B cell (primary cell): Measurements from ENCODE around the gene PIM2. TPM values are rescaled to one million over a fixed set of nuclear protein-coding genes. Genes with fewer than 3 reads are reported as not detected.

Source experiments
- ATAC-seq: fragments of 200-7000 bp; cut with Tn5 transposase; one replicate; pipeline ENCODE4 v1.10.0; 2021; ENCODE audit warnings: low read depth, mild to moderate bottlenecking, moderate number of reproducible peaks, moderate library complexity
- CTCF ChIA-PET: fragments of 350-600 bp; sonication (Branson Sonifier 250); formaldehyde crosslinking; loops from one replicate; lab custom pipeline; 2021; ENCODE audit warnings: antibody characterized with exemption, inconsistent platforms; lab: Charles Lee
- POLR2A ChIA-PET: fragments of 350-600 bp; sonication (Branson Sonifier 250); formaldehyde crosslinking; loops from one replicate; lab custom pipeline; 2021; ENCODE audit warnings: antibody characterized with exemption; lab: Charles Lee
- DNase-seq: peaks from one replicate; pipeline ENCODE4 v3.0.0; 2013
- H2AFZ ChIP-seq: 2 replicates; pipeline ENCODE4 v1.6.1; 2012; ENCODE audit warnings: mild to moderate bottlenecking, low read depth, low read length; ENCODE audit not compliant: insufficient read depth, poor library complexity, severe bottlenecking
- H3K27ac ChIP-seq, 2 donors: 1 replicate in 1 of 2; 2 replicates in 1 of 2; pipeline ENCODE4 v1.5.1; 2012 to 2013; ENCODE audit warnings: low read length in 2 of 2, mild to moderate bottlenecking in 2 of 2, moderate library complexity in 1 of 2
- H3K27me3 ChIP-seq, 4 experiments: fragments of 200-600 bp in 1 of 4; sonication (generic) in 1 of 4; replicated peaks in 1 of 4; 1 replicate in 2 of 4; 2 replicates in 2 of 4; pipeline versions ENCODE4 v1.6.1 to v1.7.0; 2013 to 2016; ENCODE audit warnings: low read length in 3 of 4, mild to moderate bottlenecking in 2 of 4, mixed read lengths in 1 of 4, moderate library complexity in 1 of 4; ENCODE audit not compliant: insufficient read depth in 4 of 4, control insufficient read depth in 3 of 4; ENCODE audit errors: control extremely low read depth in 1 of 4
- H3K36me3 ChIP-seq, 2 experiments: replicated peaks in 1 of 2; 1 replicate in 1 of 2; 2 replicates in 1 of 2; pipeline versions ENCODE4 v1.6.1 to v1.7.1; 2013; ENCODE audit warnings: low read length in 1 of 2; ENCODE audit not compliant: insufficient read depth in 2 of 2, control insufficient read depth in 1 of 2; ENCODE audit errors: control extremely low read depth in 1 of 2, extremely low read depth in 1 of 2
- H3K4me1 ChIP-seq, 2 donors: fragments of 200-600 bp in 1 of 2; sonication (generic) in 1 of 2; 1 replicate in 1 of 2; 2 replicates in 1 of 2; pipeline versions ENCODE4 v1.5.1 to v1.6.1; 2013 to 2017; ENCODE audit warnings: low read length in 2 of 2; ENCODE audit not compliant: control insufficient read depth in 2 of 2, insufficient read depth in 2 of 2
- H3K4me2 ChIP-seq: replicated peaks from 2 replicates; pipeline ENCODE3; 2012; ENCODE audit warnings: mild to moderate bottlenecking, low read depth, low read length; ENCODE audit not compliant: poor library complexity, severe bottlenecking
- H3K4me3 ChIP-seq, 5 experiments: fragments of 200-600 bp in 1 of 5; sonication (generic) in 1 of 5; 1 replicate in 3 of 5; 2 replicates in 2 of 5; pipeline versions ENCODE4 v1.5.1 to v1.7.0; 2011 to 2016; ENCODE audit warnings: low read length in 4 of 5, mild to moderate bottlenecking in 4 of 5, low read depth in 2 of 5, control low read depth in 1 of 5, moderate library complexity in 1 of 5; ENCODE audit not compliant: insufficient read depth in 1 of 5; ENCODE audit errors: control extremely low read depth in 1 of 5, extremely low read depth in 1 of 5
- H3K79me2 ChIP-seq: fragments of 200-600 bp; sonication (generic); one replicate; pipeline ENCODE4 v1.6.0; 2016; ENCODE audit warnings: low read length; ENCODE audit not compliant: control insufficient read depth, insufficient read depth
- H3K9ac ChIP-seq: fragments of 200-600 bp; sonication (generic); 2 replicates; pipeline ENCODE4 v1.6.1; 2017; ENCODE audit warnings: mild to moderate bottlenecking, low read length, moderate library complexity
- H3K9me3 ChIP-seq, 3 donors: one replicate each; pipeline versions ENCODE4 v1.6.1 to v1.7.1; 2013; ENCODE audit warnings: low read length in 2 of 3; ENCODE audit not compliant: control insufficient read depth in 2 of 3, insufficient read depth in 1 of 3; ENCODE audit errors: control extremely low read depth in 1 of 3
- H4K20me1 ChIP-seq: 2 replicates; pipeline ENCODE4 v1.6.0; 2012; ENCODE audit warnings: mild to moderate bottlenecking, low read length; ENCODE audit not compliant: insufficient read depth, control insufficient read depth, poor library complexity, severe bottlenecking
- H3K27ac Mint-ChIP-seq: one replicate; pipeline ENCODE4 v1.8.0; 2021; ENCODE audit warnings: mixed read lengths
- H3K27me3 Mint-ChIP-seq: one replicate; pipeline ENCODE4 v1.8.0; 2021; ENCODE audit warnings: mixed read lengths
- H3K4me1 Mint-ChIP-seq: one replicate; pipeline ENCODE4 v1.8.0; 2021; ENCODE audit warnings: mixed read lengths
- H3K4me3 Mint-ChIP-seq: one replicate; pipeline ENCODE4 v1.8.0; 2021; ENCODE audit warnings: mixed read lengths
- H3K9me3 Mint-ChIP-seq: one replicate; pipeline ENCODE4 v1.8.0; 2022; ENCODE audit warnings: mixed read lengths; ENCODE audit not compliant: insufficient read depth
- EZH2 ChIP-seq: IDR thresholded peaks from 2 replicates; pipeline ENCODE4 v1.6.1; 2012; ENCODE audit warnings: borderline replicate concordance, low read depth, mild to moderate bottlenecking, moderate library complexity, low read length; ENCODE audit not compliant: insufficient read depth, poor library complexity, severe bottlenecking
- WGBS: methylation state at CpG from one replicate; pipeline ENCODE4 v1.1.5; 2013; ENCODE audit warnings: missing lambda C conversion rate; ENCODE audit not compliant: insufficient coverage; 5-methylcytosine and 5-hydroxymethylcytosine counted together
- intact Hi-C: fragments of 100-400 bp; cut with micrococcal nuclease; formaldehyde crosslinking; loops from one replicate; pipeline ENCODE4 v1.10.0; 2022
- polyA plus RNA-seq: library from polyadenylated mRNA; depleted of rRNA; stranded (reverse); fragments of >200 nt; gene quantifications from 2 replicates; pipeline ENCODE4 v1.2.3, GENCODE V29; 2012
- total RNA-seq, 2 donors: library from RNA; stranded (reverse); fragments of 120-200 nt in 1 of 2; gene quantifications; 1 replicate in 1 of 2; 2 replicates in 1 of 2; pipeline versions ENCODE4 v1.2.3 to v1.2.4, GENCODE V29; 2013 to 2022
- TF ChIP-seq, protein P1 (sequence below): fragments of 200-600 bp; IDR thresholded peaks from one replicate; pipeline ENCODE4 v1.8.0; 2022; ENCODE audit warnings: antibody characterized with exemption, mild to moderate bottlenecking

Gene PIM2
- total and polyA plus RNA-seq, 2 donors (not counting 1 experiment from before 2014, with no cell fraction given), result 276 to 315 TPM

DNA sequence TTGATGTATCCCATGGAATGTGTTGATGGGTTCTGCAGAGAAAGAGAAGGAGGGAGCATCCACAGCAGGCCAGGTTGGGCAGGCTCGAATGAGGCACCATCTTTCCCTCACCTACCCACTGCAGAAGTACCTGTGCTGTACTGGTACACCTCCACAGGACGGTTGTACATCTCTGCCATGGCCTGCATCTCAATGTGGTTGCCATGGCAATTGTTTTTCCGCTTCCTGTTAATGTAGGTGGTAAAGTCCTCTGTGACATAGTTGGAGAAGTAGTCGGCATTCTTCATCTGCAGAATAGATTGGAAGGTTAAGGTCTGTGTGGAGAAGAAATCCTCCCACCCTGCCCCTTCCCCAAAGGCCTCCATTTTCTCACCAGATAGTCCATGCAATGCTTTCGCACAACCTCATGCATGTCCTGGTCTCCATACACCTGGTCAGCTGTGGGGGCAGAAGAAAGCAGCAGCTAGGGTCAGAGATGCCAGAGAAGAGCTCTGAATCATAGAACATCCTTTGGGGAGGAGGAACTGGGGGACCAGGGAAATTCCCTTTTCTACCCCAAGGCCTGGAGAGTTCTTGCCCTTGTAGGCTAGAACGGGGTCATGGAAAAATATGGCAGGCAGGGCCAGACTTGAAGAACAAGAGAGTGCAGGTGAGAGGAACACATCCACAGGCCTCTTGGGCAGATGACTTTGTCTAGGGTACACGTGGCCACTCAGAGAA is 15.9 kb upstream of the PIM2 start:
- Histone ChIP-seq H3K4me1 (peaks cover 68 to 71% of the 10 kb centered on the region in 2 donors), H3K9me3 (no peaks in the 10 kb centered on the region), H3K9ac (no peak overlapping the region), H3K36me3 (peaks cover 0 to 24% of the 10 kb centered on the region in 2 experiments), H3K27me3 (no peaks in the 10 kb centered on the region), H4K20me1 (no peaks in the 10 kb centered on the region), H3K79me2 (peaks cover 20% of the 10 kb centered on the region), H2AFZ (no peak overlapping the region), H3K4me2 (peak overlapping the region; percentile 54), H3K4me3 (no peak overlapping the region), H3K27ac (peak overlapping the region; percentile 51 to 77)
- ATAC-seq (no peak), DNase-seq (no peak)
- H3K9me3 Mint-ChIP-seq, result no peaks in the 10 kb centered on the region
- H3K4me1 Mint-ChIP-seq, result peaks cover 66% of the 10 kb centered on the region
- no peaks in the 10 kb centered on the region for H3K27me3 Mint-ChIP-seq
- ChIA-PET POLR2A (no interaction called here), CTCF (no interaction called here)
- WGBS, result no CpG with 5 or more reads among the region's 7 CpGs
- intact Hi-C loops, result loop anchor here (5.0 to 10.0 kb wide), 3 partner anchors 132 to 337 kb away; partner anchors contain the start of genes HDAC6 and WDR13
- no peak for TF ChIP-seq EZH2
- H3K4me3 Mint-ChIP-seq, result peak overlapping the region; percentile 65
- peak overlapping the region; percentile 99 for H3K27ac Mint-ChIP-seq

DNA sequence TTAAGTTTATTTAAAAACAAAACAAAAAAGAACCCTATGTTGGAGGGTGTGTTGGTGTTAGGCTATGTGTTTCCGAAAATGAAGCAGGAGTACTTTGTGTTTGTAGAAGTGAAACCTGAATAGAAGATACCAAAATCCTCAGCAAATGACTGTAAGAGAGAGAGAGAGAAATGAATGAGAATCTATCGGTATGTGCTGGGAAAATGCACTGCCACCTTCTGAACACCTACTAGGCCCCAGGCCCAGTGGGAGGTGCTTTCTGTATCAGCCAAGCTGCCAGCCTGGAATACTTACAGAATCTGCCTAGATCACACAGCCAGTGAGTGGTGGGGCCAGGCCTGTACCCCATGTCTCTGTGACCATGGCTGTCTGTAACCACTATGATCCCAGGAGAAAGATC is 14.9 kb upstream of the PIM2 start:
- POLR2A ChIA-PET, result interaction anchor here (0.7 kb wide), 1 partner anchor 9 kb away, joined by 3 read pairs; no protein-coding TSS in a partner anchor
- H3K4me3 Mint-ChIP-seq, result peak overlapping the region; percentile 75

More for the DNA sequence above, 14.9 kb upstream of the PIM2 start:
- H3K79me2 ChIP-seq, result peaks cover 20% of the 10 kb centered on the region
- peaks cover 0 to 24% of the 10 kb centered on the region in 2 experiments for H3K36me3 ChIP-seq
- Mint-ChIP-seq H3K27me3 (no peaks in the 10 kb centered on the region), H3K27ac (peak overlapping the region; percentile 92), H3K9me3 (no peaks in the 10 kb centered on the region), H3K4me1 (peaks cover 56% of the 10 kb centered on the region)
- no peaks in the 10 kb centered on the region for H3K27me3 ChIP-seq
- H3K4me2 ChIP-seq, result peak overlapping the region; percentile 54
- no peaks in the 10 kb centered on the region for H4K20me1 ChIP-seq
- peak overlapping the region; percentile 24 to 77 for H3K27ac ChIP-seq
- H3K4me1 ChIP-seq, result peaks cover 58 to 64% of the 10 kb centered on the region in 2 donors
- no peak overlapping the region for H2AFZ ChIP-seq
- ATAC-seq (no peak), DNase-seq (peak; percentile 42)
- no peak overlapping the region for H3K4me3 ChIP-seq
- no peak for TF ChIP-seq EZH2
- TF ChIP-seq, protein P1, sequence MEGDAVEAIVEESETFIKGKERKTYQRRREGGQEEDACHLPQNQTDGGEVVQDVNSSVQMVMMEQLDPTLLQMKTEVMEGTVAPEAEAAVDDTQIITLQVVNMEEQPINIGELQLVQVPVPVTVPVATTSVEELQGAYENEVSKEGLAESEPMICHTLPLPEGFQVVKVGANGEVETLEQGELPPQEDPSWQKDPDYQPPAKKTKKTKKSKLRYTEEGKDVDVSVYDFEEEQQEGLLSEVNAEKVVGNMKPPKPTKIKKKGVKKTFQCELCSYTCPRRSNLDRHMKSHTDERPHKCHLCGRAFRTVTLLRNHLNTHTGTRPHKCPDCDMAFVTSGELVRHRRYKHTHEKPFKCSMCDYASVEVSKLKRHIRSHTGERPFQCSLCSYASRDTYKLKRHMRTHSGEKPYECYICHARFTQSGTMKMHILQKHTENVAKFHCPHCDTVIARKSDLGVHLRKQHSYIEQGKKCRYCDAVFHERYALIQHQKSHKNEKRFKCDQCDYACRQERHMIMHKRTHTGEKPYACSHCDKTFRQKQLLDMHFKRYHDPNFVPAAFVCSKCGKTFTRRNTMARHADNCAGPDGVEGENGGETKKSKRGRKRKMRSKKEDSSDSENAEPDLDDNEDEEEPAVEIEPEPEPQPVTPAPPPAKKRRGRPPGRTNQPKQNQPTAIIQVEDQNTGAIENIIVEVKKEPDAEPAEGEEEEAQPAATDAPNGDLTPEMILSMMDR, result no peak
- H3K9ac ChIP-seq, result no peak overlapping the region
- WGBS, result no CpG with 5 or more reads among the region's 2 CpGs
- no peaks in the 10 kb centered on the region for H3K9me3 ChIP-seq
- intact Hi-C loops, result loop anchor here (10.0 kb wide), 1 partner anchor 259 kb away; no protein-coding TSS in a partner anchor
- CTCF ChIA-PET, result no interaction called here
